ENCODE results near the gene OR4D11.

Gene OR4D11

GRCh38 chr11:59550368-59550841 lies 47.0 kb downstream of the OR4D11 start:
- DNase-seq = peak; percentile 98

- DNase-seq = peak; percentile 97
Measured at GRCh38 chr11:59550842-59551658, 47.7 kb downstream of the OR4D11 start.

- DNase-seq = peak; percentile 89
Measured at GRCh38 chr11:59551659-59552521, 48.5 kb downstream of the OR4D11 start.

GRCh38 chr11:59552844-59553243 lies 49.5 kb downstream of the OR4D11 start:
- no peak for DNase-seq

- no peak for DNase-seq
Measured at GRCh38 chr11:59553323-59553722, 49.9 kb downstream of the OR4D11 start.
